Right lobe of liver (tissue), 6 donors: ENCODE results near the gene HLA-DMA. TPM values are rescaled to one million over a fixed set of nuclear protein-coding genes. Genes with fewer than 3 reads are reported as not detected.

Experiments
- ATAC-seq, 4 donors: fragments of 200-7000 bp; cut with Tn5 transposase; one replicate each; pipeline ENCODE4 v1.9.1; 2020; ENCODE audit warnings: mild to moderate bottlenecking in 4 of 4, moderate library complexity in 4 of 4
- DNase-seq, 3 donors: peaks; one replicate each; pipeline ENCODE4 v3.0.0-alpha.2; 2020
- H3K27ac ChIP-seq, 3 donors: fragments of 200-600 bp; one replicate each; pipeline ENCODE4 v1.8.0; 2022
- H3K27me3 ChIP-seq, 2 donors: fragments of 200-600 bp; one replicate each; pipeline ENCODE4 v1.8.0; 2022
- H3K36me3 ChIP-seq, 4 donors: fragments of 200-600 bp; sonication (generic) in 1 of 4; one replicate each; pipeline versions ENCODE4 v1.5.1 to v1.8.0; 2017 to 2022; ENCODE audit warnings: control low read depth in 1 of 4
- H3K4me1 ChIP-seq, 4 donors: fragments of 200-600 bp; sonication (generic) in 1 of 4; one replicate each; pipeline versions ENCODE4 v1.5.1 to v1.8.0; 2017 to 2022; ENCODE audit warnings: control low read depth in 1 of 4
- H3K4me3 ChIP-seq, 3 donors: fragments of 200-600 bp; one replicate each; pipeline ENCODE4 v1.8.0; 2022
- H3K9me3 ChIP-seq, 4 donors: fragments of 200-600 bp; sonication (generic) in 1 of 4; one replicate each; pipeline versions ENCODE4 v1.5.1 to v1.8.0; 2017 to 2022; ENCODE audit warnings: control low read depth in 1 of 4
- CTCF ChIP-seq, 4 donors: fragments of 200-600 bp in 3 of 4; fragments of 450-650 bp in 1 of 4; IDR thresholded peaks; one replicate each; pipeline versions ENCODE4 v1.5.1 to v1.8.0; 2016 to 2022; ENCODE audit warnings: antibody characterized with exemption in 4 of 4, mild to moderate bottlenecking in 2 of 4
- POLR2A ChIP-seq: fragments of 450-650 bp; IDR thresholded peaks from one replicate; pipeline ENCODE4 v1.6.1; 2017; ENCODE audit warnings: antibody characterized with exemption, mild to moderate bottlenecking
- WGBS: methylation state at CpG from one replicate; pipeline ENCODE4 v1.1.6; 2018; ENCODE audit warnings: low coverage, low lambda C conversion rate; ENCODE audit not compliant: insufficient coverage; ENCODE audit errors: missing lambda C conversion rate; 5-methylcytosine and 5-hydroxymethylcytosine counted together
- intact Hi-C, 2 donors: fragments of 100-400 bp; cut with DNase I; formaldehyde crosslinking; loops; one replicate each; pipeline versions ENCODE4 v1.11.2 to v1.14.1; 2022
- total RNA-seq, 6 experiments: library from RNA; depleted of rRNA in 2 of 6; stranded (reverse); fragments of >200 nt in 2 of 6; fragmentation: NEBNext Ultra II Directional in 3 of 6; extraction: Animal tissue kit (Norgen Biotek cat#: 25700) in 3 of 6; gene quantifications; one replicate each; pipeline versions ENCODE4 v1.1.0 to v1.2.4, GENCODE V29; 2016 to 2023
- donor health status: DM: no; HTN: yes; CAD: no.
- donor health status: DM: no; HTN: no; CAD: no.
- donor health status: DM: no; HTN: no; CAD: no.
- donor health status: DM: no; HTN: yes; CAD: no.
- donor health status: DM: no; HTN: yes; CAD: no.

Gene HLA-DMA
- total RNA-seq, 6 experiments from 2014 or later: 6.9 to 26.2 (median 10.7) TPM

DNA sequence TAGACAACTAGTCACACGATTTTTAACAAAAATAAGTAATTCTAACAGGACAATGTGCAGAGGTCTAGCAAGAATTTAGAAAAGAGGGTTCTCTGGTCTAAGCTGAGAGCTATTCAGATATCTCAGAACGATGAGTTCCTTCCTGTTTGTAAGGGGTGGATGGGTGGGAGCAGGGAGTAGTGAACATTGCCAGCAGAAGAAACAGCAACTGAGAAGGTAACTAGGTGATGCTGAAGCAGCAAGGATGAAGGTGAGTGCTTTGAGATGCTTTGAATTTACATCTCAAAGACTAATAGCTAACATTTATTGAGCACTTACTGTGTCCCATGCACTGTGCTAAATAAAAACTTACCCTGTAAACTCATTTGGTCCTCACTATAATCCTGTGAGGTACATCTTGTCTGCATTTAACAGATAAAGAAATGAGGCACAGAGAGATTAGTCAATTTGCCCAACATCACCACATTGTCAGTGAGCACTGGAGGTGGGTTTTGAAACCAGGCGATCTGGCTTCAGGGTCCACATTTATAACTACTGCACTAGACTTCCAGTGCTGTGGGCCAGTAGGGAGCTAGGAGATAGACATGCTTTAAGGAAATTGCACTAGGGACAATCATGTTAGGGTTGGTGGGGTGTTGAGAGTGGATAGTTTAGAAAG, 31.2 kb upstream of the HLA-DMA start:
- H3K27me3 ChIP-seq: no peaks in the 10 kb centered on the region
- ATAC-seq: peak in 1 of 4 donors; percentile 8
- WGBS: 24% methylated on average over 3 of the region's 3 CpGs
- TF ChIP-seq POLR2A: no peak
- no peak for TF ChIP-seq CTCF (IDR thresholded peaks at IDR 0.05)
- H3K4me1 ChIP-seq: peaks cover 0 to 24% (median 6%) of the 10 kb centered on the region in 4 donors
- H3K4me3 ChIP-seq: no peak overlapping the region
- no peak for DNase-seq
- H3K36me3 ChIP-seq: peaks cover 18 to 34% (median 26%) of the 10 kb centered on the region in 4 donors
- no peak overlapping the region for H3K27ac ChIP-seq
- intact Hi-C loops: no loop called here
- H3K9me3 ChIP-seq: no peaks in the 10 kb centered on the region

GRCh38 chr6:32983493-32983848, 30.6 kb upstream of the HLA-DMA start:
- intact Hi-C loops: no loop called here
- DNase-seq: no peak
- peaks cover 23 to 40% (median 32%) of the 10 kb centered on the region in 4 donors for H3K36me3 ChIP-seq
- H3K27ac ChIP-seq: no peak overlapping the region
- peaks cover 0 to 28% (median 9%) of the 10 kb centered on the region in 4 donors for H3K4me1 ChIP-seq
- H3K4me3 ChIP-seq: no peak overlapping the region
- peak in 1 of 4 donors; percentile 29 for ATAC-seq
- 33% methylated on average over 1 of the region's 1 CpG for WGBS
- H3K27me3 ChIP-seq: no peaks in the 10 kb centered on the region
- no peaks in the 10 kb centered on the region for H3K9me3 ChIP-seq
- TF ChIP-seq POLR2A (no peak), CTCF (IDR thresholded peaks at IDR 0.05) (no peak)

GRCh38 chr6:32982702-32983492, 30.0 kb upstream of the HLA-DMA start:
- WGBS: 39% methylated on average over 6 of the region's 6 CpGs
- TF ChIP-seq POLR2A: no peak
- TF ChIP-seq CTCF (IDR thresholded peaks at IDR 0.05): no peak
- Histone ChIP-seq H3K4me3 (no peak overlapping the region), H3K27ac (no peak overlapping the region), H3K36me3 (peaks cover 29 to 46% (median 37%) of the 10 kb centered on the region in 4 donors), H3K27me3 (no peaks in the 10 kb centered on the region), H3K9me3 (no peaks in the 10 kb centered on the region), H3K4me1 (peaks cover 0 to 33% (median 12%) of the 10 kb centered on the region in 4 donors)
- ATAC-seq (peak in 1 of 4 donors; percentile 7), DNase-seq (no peak)
- intact Hi-C loops: no loop called here

- Histone ChIP-seq H3K36me3 (peaks cover 36 to 53% (median 42%) of the 10 kb centered on the region in 4 donors), H3K27me3 (no peaks in the 10 kb centered on the region), H3K27ac (no peak overlapping the region), H3K4me1 (peaks cover 0 to 40% (median 15%) of the 10 kb centered on the region in 4 donors), H3K4me3 (no peak overlapping the region), H3K9me3 (no peaks in the 10 kb centered on the region)
- TF ChIP-seq CTCF (IDR thresholded peaks at IDR 0.05) (no peak), POLR2A (no peak)
- ATAC-seq (no peak), DNase-seq (no peak)
- intact Hi-C loops: no loop called here
- 51% methylated on average over 8 of the region's 8 CpGs for WGBS
Observed at GRCh38 chr6:32982084-32982701, 29.3 kb upstream of the HLA-DMA start.
